SK-N-SH (cell line): ENCODE results near the gene BNC2.

Experiments
- CHD2 ChIP-seq: fragments of 150-350 bp; IDR thresholded peaks from 2 replicates; pipeline ENCODE4 v1.6.1; 2018; ENCODE audit warnings: low read length; ENCODE audit not compliant: partially characterized antibody
- EP300 ChIP-seq, 2 experiments: IDR thresholded peaks; 2 replicates each; pipeline versions ENCODE4 v1.4.0 to v1.6.1; 2012; ENCODE audit warnings: borderline replicate concordance in 1 of 2, low read depth in 1 of 2, low read length in 1 of 2
- FOXM1 ChIP-seq: IDR thresholded peaks from 2 replicates; pipeline ENCODE4 v1.4.0; 2012; ENCODE audit warnings: low read depth, mild to moderate bottlenecking
- GABPA ChIP-seq: IDR thresholded peaks from 2 replicates; pipeline ENCODE4 v1.4.0; 2012; ENCODE audit warnings: low read depth, mild to moderate bottlenecking
- MAX ChIP-seq: IDR thresholded peaks from 2 replicates; pipeline ENCODE4 v1.4.0; 2012; ENCODE audit warnings: low read depth
- NFIC ChIP-seq: IDR thresholded peaks from 2 replicates; pipeline ENCODE4 v1.4.0; 2012; ENCODE audit warnings: borderline replicate concordance
- POLR2AphosphoS5 ChIP-seq: IDR thresholded peaks from 2 replicates; pipeline ENCODE4 v1.6.1; 2012; ENCODE audit warnings: low read depth, low read length
- RAD21 ChIP-seq: IDR thresholded peaks from 2 replicates; pipeline ENCODE4 v1.6.1; 2012; ENCODE audit warnings: mild to moderate bottlenecking, low read length
- REST ChIP-seq: IDR thresholded peaks from 2 replicates; pipeline ENCODE4 v1.6.1; 2012; ENCODE audit warnings: mild to moderate bottlenecking, low read depth, low read length, moderate library complexity
- RXRA ChIP-seq: IDR thresholded peaks from 2 replicates; pipeline ENCODE4 v1.4.0; 2012; ENCODE audit warnings: low read depth, mild to moderate bottlenecking, borderline replicate concordance
- SMC3 ChIP-seq: IDR thresholded peaks from 2 replicates; pipeline ENCODE4 v1.6.1; 2012; ENCODE audit warnings: low read depth, low read length, improper control_type of control experiment
- TCF12 ChIP-seq: IDR thresholded peaks from 2 replicates; pipeline ENCODE4 v1.4.0; 2012
- USF2 ChIP-seq: fragments of 150-350 bp; IDR thresholded peaks from 2 replicates; pipeline ENCODE4 v1.6.1; 2017; ENCODE audit warnings: antibody characterized with exemption, low read length, low read depth, borderline replicate concordance
- TF ChIP-seq, protein P1 (sequence below): fragments of 200-600 bp; sonication (generic); IDR thresholded peaks from 2 replicates; pipeline ENCODE4 v1.6.1; 2017; ENCODE audit warnings: antibody characterized with exemption, mild to moderate bottlenecking, moderate library complexity

DNA sequence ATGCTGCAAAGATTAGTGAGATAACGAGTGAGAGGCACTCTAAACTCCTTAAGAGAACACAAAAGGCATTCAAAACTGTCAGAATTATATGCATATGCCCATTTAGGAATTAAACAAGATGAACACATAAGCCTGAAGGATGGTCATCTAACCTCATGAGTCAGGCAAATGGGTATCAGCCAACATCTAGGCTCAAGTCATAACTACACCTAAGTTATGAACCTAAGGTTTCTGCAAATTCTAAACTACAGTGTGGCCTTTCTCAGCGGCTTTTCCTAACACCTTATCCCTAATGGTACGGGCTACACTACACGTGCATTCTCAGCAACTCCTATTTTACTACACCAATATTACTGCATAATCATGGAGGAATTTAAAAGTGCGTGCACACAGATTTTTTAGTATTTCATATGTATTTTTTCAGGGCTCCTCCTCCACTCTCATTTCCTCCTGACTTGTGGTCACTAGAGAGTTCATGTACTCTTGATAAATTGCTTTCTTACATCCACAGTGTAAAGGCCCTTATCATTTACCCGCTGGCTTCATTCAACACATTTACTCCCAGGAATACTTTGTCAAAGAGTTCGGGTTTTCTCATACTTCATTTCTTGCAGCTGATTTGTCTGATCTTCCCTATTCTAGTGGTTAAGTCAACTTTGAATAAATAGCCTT lies 316.5 kb downstream of the BNC2 start:
- TF ChIP-seq CHD2, result no peak
- no peak for TF ChIP-seq POLR2AphosphoS5
- TF ChIP-seq, protein P1, sequence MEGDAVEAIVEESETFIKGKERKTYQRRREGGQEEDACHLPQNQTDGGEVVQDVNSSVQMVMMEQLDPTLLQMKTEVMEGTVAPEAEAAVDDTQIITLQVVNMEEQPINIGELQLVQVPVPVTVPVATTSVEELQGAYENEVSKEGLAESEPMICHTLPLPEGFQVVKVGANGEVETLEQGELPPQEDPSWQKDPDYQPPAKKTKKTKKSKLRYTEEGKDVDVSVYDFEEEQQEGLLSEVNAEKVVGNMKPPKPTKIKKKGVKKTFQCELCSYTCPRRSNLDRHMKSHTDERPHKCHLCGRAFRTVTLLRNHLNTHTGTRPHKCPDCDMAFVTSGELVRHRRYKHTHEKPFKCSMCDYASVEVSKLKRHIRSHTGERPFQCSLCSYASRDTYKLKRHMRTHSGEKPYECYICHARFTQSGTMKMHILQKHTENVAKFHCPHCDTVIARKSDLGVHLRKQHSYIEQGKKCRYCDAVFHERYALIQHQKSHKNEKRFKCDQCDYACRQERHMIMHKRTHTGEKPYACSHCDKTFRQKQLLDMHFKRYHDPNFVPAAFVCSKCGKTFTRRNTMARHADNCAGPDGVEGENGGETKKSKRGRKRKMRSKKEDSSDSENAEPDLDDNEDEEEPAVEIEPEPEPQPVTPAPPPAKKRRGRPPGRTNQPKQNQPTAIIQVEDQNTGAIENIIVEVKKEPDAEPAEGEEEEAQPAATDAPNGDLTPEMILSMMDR, result no peak
- no peak for TF ChIP-seq FOXM1
- no peak for TF ChIP-seq TCF12
- TF ChIP-seq USF2, result no peak
- TF ChIP-seq MAX, result no peak
- TF ChIP-seq RXRA, result no peak
- no peak for TF ChIP-seq GABPA
- no peak for TF ChIP-seq NFIC
- no peak for TF ChIP-seq EP300 (IDR thresholded peaks at IDR 0.05; ENCODE audit: borderline replicate concordance in 1 of 2, low read depth in 1 of 2, low read length in 1 of 2)
- TF ChIP-seq SMC3, result no peak
- no peak for TF ChIP-seq REST
- TF ChIP-seq RAD21, result no peak
